OCI-LY1 (cell line): Measurements from ENCODE around the gene LRP2BP.

Experiments
- H2AFZ ChIP-seq: fragments of 200-600 bp; sonication (generic), shearing (Covaris generic); 2 replicates; pipeline ENCODE4 v1.6.0; 2014; ENCODE audit warnings: antibody characterized with exemption, mild to moderate bottlenecking, low read length
- H3F3A ChIP-seq: fragments of 200-600 bp; sonication (generic), shearing (Covaris generic); 2 replicates; pipeline ENCODE4 v1.6.0; 2014; ENCODE audit warnings: mild to moderate bottlenecking, antibody characterized with exemption, low read length, moderate library complexity; ENCODE audit not compliant: insufficient read depth
- H3K27ac ChIP-seq: fragments of 200-600 bp; sonication (generic); 2 replicates; pipeline ENCODE4 v1.5.1; 2014; ENCODE audit warnings: low read length, mixed run types, mild to moderate bottlenecking, low read depth; ENCODE audit not compliant: poor library complexity, severe bottlenecking
- H3K27me3 ChIP-seq: fragments of 200-600 bp; sonication (generic); 2 replicates; pipeline ENCODE4 v1.6.0; 2014; ENCODE audit warnings: antibody characterized with exemption, mild to moderate bottlenecking, low read length, moderate library complexity; ENCODE audit not compliant: insufficient read depth
- H3K36me3 ChIP-seq: fragments of 200-600 bp; sonication (generic); 2 replicates; pipeline ENCODE4 v1.6.1; 2014; ENCODE audit warnings: mild to moderate bottlenecking, antibody characterized with exemption, low read length, moderate library complexity, mixed read lengths; ENCODE audit not compliant: insufficient read depth
- H3K4me1 ChIP-seq: fragments of 200-600 bp; sonication (generic); 2 replicates; pipeline ENCODE4 v1.5.1; 2014; ENCODE audit warnings: mild to moderate bottlenecking, low read length, moderate library complexity; ENCODE audit not compliant: insufficient read depth, severe bottlenecking
- H3K4me2 ChIP-seq: fragments of 200-600 bp; sonication (generic), shearing (Covaris generic); 2 replicates; pipeline ENCODE4 v1.6.1; 2014; ENCODE audit warnings: low read length
- H3K4me3 ChIP-seq: fragments of 200-600 bp; sonication (generic); 2 replicates; pipeline ENCODE4 v1.5.1; 2014; ENCODE audit warnings: low read length, low read depth, mild to moderate bottlenecking, mixed read lengths; ENCODE audit not compliant: poor library complexity, severe bottlenecking
- H3K79me2 ChIP-seq: fragments of 200-600 bp; shearing (Covaris generic); 2 replicates; pipeline ENCODE4 v1.6.1; 2016; ENCODE audit warnings: mixed run types, low read length, mixed read lengths; ENCODE audit not compliant: insufficient read depth
- H3K9ac ChIP-seq: fragments of 200-600 bp; sonication (generic), shearing (Covaris generic); 2 replicates; pipeline ENCODE4 v1.6.1; 2014; ENCODE audit warnings: mild to moderate bottlenecking, low read length, mixed read lengths
- H3K9me2 ChIP-seq: fragments of 200-600 bp; sonication (generic), shearing (Covaris generic); 2 replicates; pipeline ENCODE4 v1.6.1; 2014; ENCODE audit warnings: low read depth, mild to moderate bottlenecking, low read length, mixed read lengths
- H3K9me3 ChIP-seq: fragments of 200-600 bp; shearing (Covaris generic); 2 replicates; pipeline ENCODE4 v1.6.1; 2014; ENCODE audit warnings: low read length, mixed read lengths
- H4K20me1 ChIP-seq: fragments of 200-600 bp; sonication (generic), shearing (Covaris generic); 2 replicates; pipeline ENCODE4 v1.6.0; 2016; ENCODE audit warnings: mild to moderate bottlenecking, low read length; ENCODE audit not compliant: insufficient read depth
- CTCF ChIP-seq: fragments of 200-600 bp; sonication (generic), shearing (Covaris generic); IDR thresholded peaks from 2 replicates; pipeline ENCODE4 v1.5.1; 2017; ENCODE audit warnings: mild to moderate bottlenecking, antibody characterized with exemption, low read length, moderate library complexity, mixed read lengths
- EZH2 ChIP-seq: fragments of 200-600 bp; sonication (generic), shearing (Covaris generic); IDR thresholded peaks from 2 replicates; pipeline ENCODE4 v1.8.0; 2017; ENCODE audit warnings: borderline replicate concordance, mixed run types, mild to moderate bottlenecking, antibody characterized with exemption, low read length, moderate library complexity, mixed read lengths

The LRP2BP gene

GRCh38 chr4:185390941-185391340, 4.8 kb downstream of the LRP2BP start:
- no peaks in the 10 kb centered on the region for H3F3A ChIP-seq
- H3K9ac ChIP-seq: no peak overlapping the region
- no peaks in the 10 kb centered on the region for H3K36me3 ChIP-seq
- no peak overlapping the region for H3K27ac ChIP-seq
- no peaks in the 10 kb centered on the region for H3K9me2 ChIP-seq
- no peak overlapping the region for H3K4me2 ChIP-seq
- TF ChIP-seq EZH2 (no peak), CTCF (no peak)
- peaks cover 21% of the 10 kb centered on the region for H3K4me1 ChIP-seq
- no peaks in the 10 kb centered on the region for H3K9me3 ChIP-seq
- no peaks in the 10 kb centered on the region for H3K79me2 ChIP-seq
- H3K4me3 ChIP-seq: no peak overlapping the region
- no peaks in the 10 kb centered on the region for H4K20me1 ChIP-seq
- H3K27me3 ChIP-seq: no peaks in the 10 kb centered on the region
- H2AFZ ChIP-seq: no peak overlapping the region

GRCh38 chr4:185387957-185388356, 7.8 kb downstream of the LRP2BP start:
- TF ChIP-seq CTCF: no peak
- Histone ChIP-seq H3K36me3 (no peaks in the 10 kb centered on the region; the same call in 1 of the 2 replicates), H3K79me2 (no peaks in the 10 kb centered on the region), H3K4me2 (no peak overlapping the region), H3K27ac (no peak overlapping the region), H3K4me1 (peaks cover 6% of the 10 kb centered on the region), H3K27me3 (no peaks in the 10 kb centered on the region), H3K9ac (no peak overlapping the region), H3K9me3 (no peaks in the 10 kb centered on the region), H3K4me3 (no peak overlapping the region), H4K20me1 (no peaks in the 10 kb centered on the region), H3F3A (no peaks in the 10 kb centered on the region), H2AFZ (no peak overlapping the region), H3K9me2 (no peaks in the 10 kb centered on the region)

GRCh38 chr4:185384930-185385331, 10.8 kb downstream of the LRP2BP start:
- Histone ChIP-seq H3K9me2 (no peaks in the 10 kb centered on the region), H3F3A (no peaks in the 10 kb centered on the region), H3K36me3 (peaks cover 3% of the 10 kb centered on the region; the same call in 1 of the 2 replicates), H3K9me3 (peaks cover 7% of the 10 kb centered on the region; the same call in 1 of the 2 replicates), H4K20me1 (no peaks in the 10 kb centered on the region), H3K4me3 (no peak overlapping the region), H3K9ac (no peak overlapping the region), H3K27me3 (no peaks in the 10 kb centered on the region), H3K27ac (no peak overlapping the region), H3K79me2 (no peaks in the 10 kb centered on the region), H3K4me2 (no peak overlapping the region), H2AFZ (no peak overlapping the region), H3K4me1 (no peaks in the 10 kb centered on the region)
- no peak for TF ChIP-seq CTCF
- no peak for TF ChIP-seq EZH2
